HepG2 (cell line): ENCODE results near the gene CHCHD3.

Experiments used
- BRD4 ChIP-seq: sonication (generic); formaldehyde crosslinking; IDR thresholded peaks from 2 replicates; pipeline ENCODE4 v1.4.0; 2020; ENCODE audit warnings: missing genetic modification reagents
- CSRNP2 ChIP-seq: sonication (generic); formaldehyde crosslinking; conservative IDR thresholded peaks from 2 replicates; pipeline ENCODE4 v1.8.0; 2022; ENCODE audit warnings: low read depth, missing genetic modification reagents
- CTCF ChIP-seq: sonication (generic); formaldehyde crosslinking; IDR thresholded peaks from 2 replicates; pipeline ENCODE4 v1.5.0; 2020; ENCODE audit warnings: mild to moderate bottlenecking, missing genetic modification reagents, moderate library complexity
- EP300 ChIP-seq, 3 experiments: sonication (generic) in 1 of 3; formaldehyde crosslinking in 1 of 3; IDR thresholded peaks; 2 replicates each; pipeline versions ENCODE4 v1.5.1 to v1.6.1; 2011 to 2020; ENCODE audit warnings: low read depth in 2 of 3, low read length in 2 of 3, borderline replicate concordance in 1 of 3, improper control_type of control experiment in 1 of 3, mild to moderate bottlenecking in 1 of 3, missing genetic modification reagents in 1 of 3, moderate library complexity in 1 of 3
- MXD1 ChIP-seq: sonication (generic); formaldehyde crosslinking; IDR thresholded peaks from 2 replicates; pipeline ENCODE4 v1.4.0; 2020; ENCODE audit warnings: mild to moderate bottlenecking, missing genetic modification reagents
- RELA ChIP-seq: sonication (generic); formaldehyde crosslinking; IDR thresholded peaks from 2 replicates; pipeline ENCODE4 v1.4.0; 2020; ENCODE audit warnings: missing genetic modification reagents
- TCF7L2 ChIP-seq: IDR thresholded peaks from 2 replicates; pipeline ENCODE4 v1.6.1; 2011; ENCODE audit warnings: mild to moderate bottlenecking, low read depth, low read length, moderate library complexity
- ZBTB40 ChIP-seq, 2 experiments: fragments of 450-650 bp in 1 of 2; sonication (generic) in 1 of 2; formaldehyde crosslinking in 1 of 2; IDR thresholded peaks; 2 replicates each; pipeline versions ENCODE4 v1.6.1 to v1.8.0; 2016 to 2022; ENCODE audit warnings: antibody characterized with exemption in 1 of 2, mild to moderate bottlenecking in 1 of 2, missing genetic modification reagents in 1 of 2
- ZNF205 ChIP-seq: IDR thresholded peaks from 2 replicates; pipeline ENCODE4 v1.6.1; 2018; ENCODE audit warnings: missing biosample characterization, missing genetic modification reagents
- ZNF274 ChIP-seq: sonication (generic); formaldehyde crosslinking; IDR thresholded peaks from 2 replicates; pipeline ENCODE4 v1.5.1; 2020; ENCODE audit warnings: mild to moderate bottlenecking, missing genetic modification reagents

GRCh38 chr7:132943645-132944044 is 138.2 kb downstream of the CHCHD3 start:
- TF ChIP-seq TCF7L2 = no peak
- no peak for TF ChIP-seq ZBTB40 (IDR thresholded peaks at IDR 0.05)
- TF ChIP-seq ZBTB40 (CRISPR knock-in tag; IDR thresholded peaks at IDR 0.05) = no peak
- no peak for TF ChIP-seq ZNF205 (CRISPR knock-in tag)
- TF ChIP-seq EP300 (IDR thresholded peaks at IDR 0.05; ENCODE audit: low read depth in 2 of 2, low read length in 2 of 2) = no peak
- no peak for TF ChIP-seq EP300 (CRISPR knock-in tag; IDR thresholded peaks at IDR 0.05; ENCODE audit: borderline replicate concordance)
- no peak for TF ChIP-seq MXD1 (CRISPR knock-in tag)
- TF ChIP-seq CTCF (CRISPR knock-in tag) = no peak
- TF ChIP-seq ZNF274 (CRISPR knock-in tag) = no peak
- no peak for TF ChIP-seq BRD4 (CRISPR knock-in tag)
- TF ChIP-seq RELA (CRISPR knock-in tag) = no peak
- no peak for TF ChIP-seq CSRNP2 (CRISPR knock-in tag)
